Progenitor cell of endocrine pancreas (in vitro differentiated cells): ENCODE data around the gene EXD2. TPM values are rescaled to one million over a fixed set of nuclear protein-coding genes. Genes with fewer than 3 reads are reported as not detected.

Experiments
- DNase-seq: peaks from one replicate; pipeline ENCODE4 v3.0.0; 2021; ENCODE audit warnings: low spot score; ENCODE audit not compliant: unreplicated experiment
- H3K27ac Mint-ChIP-seq: 2 replicates; pipeline ENCODE4 v1.8.0; 2021; ENCODE audit warnings: mild to moderate bottlenecking, moderate library complexity, mixed read lengths
- H3K27me3 Mint-ChIP-seq: 2 replicates; pipeline ENCODE4 v1.8.0; 2021; ENCODE audit warnings: mixed read lengths
- H3K36me3 Mint-ChIP-seq: 2 replicates; pipeline ENCODE4 v1.8.0; 2022; ENCODE audit warnings: mixed read lengths; ENCODE audit not compliant: insufficient read depth
- H3K4me1 Mint-ChIP-seq: 2 replicates; pipeline ENCODE4 v1.8.0; 2021; ENCODE audit warnings: low read depth, mixed read lengths
- H3K4me3 Mint-ChIP-seq: 2 replicates; pipeline ENCODE4 v1.8.0; 2021; ENCODE audit warnings: low read depth, mild to moderate bottlenecking, moderate library complexity, mixed read lengths
- H3K9me3 Mint-ChIP-seq: 2 replicates; pipeline ENCODE4 v1.8.0; 2021; ENCODE audit warnings: low read depth, mixed read lengths
- total RNA-seq: library from RNA; stranded (reverse); gene quantifications from 2 replicates; pipeline ENCODE4 v1.2.1, GENCODE V29; 2021
- TF ChIP-seq, protein P1 (sequence below): fragments of 200-600 bp; sonication (generic); IDR thresholded peaks from one replicate; pipeline ENCODE4 v1.5.0; 2021; ENCODE audit warnings: antibody characterized with exemption, mild to moderate bottlenecking; ENCODE audit not compliant: unreplicated experiment

EXD2 gene
- total RNA-seq, 1 donor from 2014 or later = 44.2 TPM

DNA sequence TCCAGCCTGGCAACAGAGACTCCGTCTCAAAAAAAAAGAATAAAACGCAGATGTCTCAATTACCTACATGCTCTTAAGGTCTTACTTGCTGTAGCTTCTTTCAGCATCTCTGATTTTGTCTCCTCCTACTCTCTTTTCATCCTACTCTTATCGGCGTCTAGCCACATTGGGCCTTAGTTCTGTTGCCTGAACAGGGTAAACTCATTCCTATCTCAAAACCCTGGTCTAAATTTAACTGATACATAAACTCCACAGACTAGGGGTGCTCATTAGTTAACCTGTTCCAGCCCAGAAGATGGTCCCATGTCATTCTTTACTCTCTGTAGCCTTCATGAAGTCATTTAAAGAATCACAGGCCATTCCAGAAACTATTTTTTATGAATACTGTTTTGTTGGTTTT lies 33.6 kb downstream of the EXD2 start:
- Mint-ChIP-seq H3K27me3 (no peaks in the 10 kb centered on the region), H3K4me3 (no peak overlapping the region), H3K36me3 (peaks cover 9% of the 10 kb centered on the region), H3K9me3 (no peaks in the 10 kb centered on the region), H3K27ac (no peak overlapping the region), H3K4me1 (no peaks in the 10 kb centered on the region)
- no peak for DNase-seq
- TF ChIP-seq, protein P1, sequence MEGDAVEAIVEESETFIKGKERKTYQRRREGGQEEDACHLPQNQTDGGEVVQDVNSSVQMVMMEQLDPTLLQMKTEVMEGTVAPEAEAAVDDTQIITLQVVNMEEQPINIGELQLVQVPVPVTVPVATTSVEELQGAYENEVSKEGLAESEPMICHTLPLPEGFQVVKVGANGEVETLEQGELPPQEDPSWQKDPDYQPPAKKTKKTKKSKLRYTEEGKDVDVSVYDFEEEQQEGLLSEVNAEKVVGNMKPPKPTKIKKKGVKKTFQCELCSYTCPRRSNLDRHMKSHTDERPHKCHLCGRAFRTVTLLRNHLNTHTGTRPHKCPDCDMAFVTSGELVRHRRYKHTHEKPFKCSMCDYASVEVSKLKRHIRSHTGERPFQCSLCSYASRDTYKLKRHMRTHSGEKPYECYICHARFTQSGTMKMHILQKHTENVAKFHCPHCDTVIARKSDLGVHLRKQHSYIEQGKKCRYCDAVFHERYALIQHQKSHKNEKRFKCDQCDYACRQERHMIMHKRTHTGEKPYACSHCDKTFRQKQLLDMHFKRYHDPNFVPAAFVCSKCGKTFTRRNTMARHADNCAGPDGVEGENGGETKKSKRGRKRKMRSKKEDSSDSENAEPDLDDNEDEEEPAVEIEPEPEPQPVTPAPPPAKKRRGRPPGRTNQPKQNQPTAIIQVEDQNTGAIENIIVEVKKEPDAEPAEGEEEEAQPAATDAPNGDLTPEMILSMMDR = no peak

DNA sequence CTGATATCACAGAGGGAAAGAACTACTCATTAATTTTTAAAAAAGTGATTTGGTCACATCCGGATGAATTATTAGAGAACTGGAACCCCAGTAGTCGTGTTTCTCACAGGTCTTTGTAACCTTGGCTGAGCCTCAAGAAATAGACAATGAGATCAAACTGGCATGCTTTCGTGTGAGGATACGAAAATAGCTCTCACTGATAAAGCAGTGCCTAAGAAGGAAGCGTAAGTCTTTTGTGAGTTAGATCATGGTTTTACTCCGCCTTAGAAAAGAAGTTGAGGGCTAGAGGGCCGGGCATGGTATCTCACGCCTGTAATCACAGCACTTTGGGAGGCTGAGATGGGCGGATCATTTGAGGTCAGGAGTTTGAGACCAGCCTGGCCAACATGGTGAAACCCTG lies 34.9 kb downstream of the EXD2 start:
- Mint-ChIP-seq H3K4me3 (no peak overlapping the region), H3K27ac (no peak overlapping the region), H3K9me3 (no peaks in the 10 kb centered on the region), H3K27me3 (no peaks in the 10 kb centered on the region), H3K36me3 (peaks cover 14% of the 10 kb centered on the region), H3K4me1 (no peaks in the 10 kb centered on the region)
- TF ChIP-seq, protein P1 = no peak
- no peak for DNase-seq

DNA sequence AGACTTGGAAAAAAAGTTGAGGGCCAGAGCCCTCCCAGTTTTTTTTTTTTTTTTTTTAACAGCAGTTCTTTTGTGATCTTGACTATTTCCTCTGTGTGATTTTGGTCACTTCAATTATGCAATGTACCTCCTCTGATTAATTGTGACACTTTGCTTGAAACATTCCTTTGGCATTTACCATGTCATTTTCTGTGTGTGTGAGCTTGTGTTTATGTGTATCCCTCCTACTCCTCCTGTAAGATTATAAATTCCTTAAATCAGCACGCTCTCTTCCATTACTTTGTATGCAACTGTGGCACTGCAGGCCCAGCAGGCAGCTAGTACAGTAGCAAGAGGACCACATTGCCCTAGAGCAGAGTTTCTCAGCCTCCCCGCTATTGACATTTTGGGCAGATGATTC lies 35.4 kb downstream of the EXD2 start:
- Mint-ChIP-seq H3K4me3 (no peak overlapping the region), H3K27ac (no peak overlapping the region)

DNA sequence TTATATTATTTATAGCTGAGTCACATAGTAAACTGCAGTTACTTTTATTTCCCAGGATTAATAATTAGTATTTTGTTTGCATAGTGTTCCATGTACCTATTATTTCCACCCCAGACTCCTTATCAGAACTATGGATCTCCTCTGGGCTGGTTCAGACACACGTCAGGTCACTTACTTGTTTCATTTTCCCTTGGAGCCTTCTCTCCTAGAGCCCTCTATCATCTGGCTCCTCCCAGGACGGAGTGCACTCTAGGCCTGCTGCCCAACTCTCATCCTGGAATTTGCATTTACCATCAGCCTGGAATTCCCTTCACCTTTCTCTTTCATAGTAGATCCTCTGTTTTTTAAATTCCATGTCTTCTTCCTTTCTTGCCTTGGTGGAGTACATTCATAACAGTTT lies 40.2 kb downstream of the EXD2 start:
- Mint-ChIP-seq H3K4me1 (no peaks in the 10 kb centered on the region), H3K27me3 (no peaks in the 10 kb centered on the region), H3K27ac (no peak overlapping the region), H3K4me3 (no peak overlapping the region), H3K36me3 (peaks cover 20% of the 10 kb centered on the region), H3K9me3 (no peaks in the 10 kb centered on the region)
- DNase-seq = no peak
- TF ChIP-seq, protein P1 = no peak

More for the DNA sequence above, 35.4 kb downstream of the EXD2 start:
- H3K27me3 Mint-ChIP-seq = no peaks in the 10 kb centered on the region
- peaks cover 16% of the 10 kb centered on the region for H3K36me3 Mint-ChIP-seq
- H3K9me3 Mint-ChIP-seq = no peaks in the 10 kb centered on the region
- no peak for DNase-seq
- H3K4me1 Mint-ChIP-seq = no peaks in the 10 kb centered on the region
- TF ChIP-seq, protein P1 = no peak

DNA sequence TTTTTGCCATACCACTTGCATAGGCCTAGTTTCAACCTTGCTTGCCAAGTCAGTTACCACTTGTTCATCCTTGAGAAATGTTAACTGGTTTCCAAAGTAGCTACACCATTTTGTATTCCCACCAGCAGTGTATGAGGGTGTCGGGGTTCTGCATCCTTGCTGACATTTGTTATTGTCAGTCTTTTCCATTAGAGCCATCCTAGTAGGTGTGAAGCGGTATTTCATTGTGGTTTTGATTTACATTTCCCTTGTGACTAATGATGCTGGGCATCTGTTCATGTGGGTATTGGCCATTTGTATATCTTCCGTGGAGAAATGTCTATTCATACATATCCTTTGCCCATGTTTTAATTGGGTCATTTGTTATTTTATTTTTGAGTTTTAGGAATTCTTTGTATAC lies 41.1 kb downstream of the EXD2 start:
- H3K27ac Mint-ChIP-seq = no peak overlapping the region
- no peaks in the 10 kb centered on the region for H3K9me3 Mint-ChIP-seq
- TF ChIP-seq, protein P1 = no peak
- no peaks in the 10 kb centered on the region for H3K27me3 Mint-ChIP-seq
- H3K36me3 Mint-ChIP-seq = peaks cover 20% of the 10 kb centered on the region
- no peak overlapping the region for H3K4me3 Mint-ChIP-seq
- no peak for DNase-seq
- H3K4me1 Mint-ChIP-seq = no peaks in the 10 kb centered on the region
